Epithelial cell of proximal tubule (primary cell): ENCODE measurements around the gene MESD. TPM values are rescaled to one million over a fixed set of nuclear protein-coding genes. Genes with fewer than 3 reads are reported as not detected.

Source experiments
- DNase-seq: peaks from one replicate; pipeline ENCODE4 v3.0.0-alpha.2; 2011; ENCODE audit warnings: low read depth
- H3K4me3 ChIP-seq: 2 replicates; pipeline ENCODE4 v1.5.1; 2011; ENCODE audit warnings: low read depth, mild to moderate bottlenecking, low read length
- total RNA-seq: library from RNA; depleted of rRNA; stranded (reverse); fragments of >200 nt; gene quantifications from 2 replicates; pipeline ENCODE4 v1.2.3, GENCODE V29; 2015
- TF ChIP-seq, protein P1 (sequence below): conservative IDR thresholded peaks from 2 replicates; pipeline ENCODE4 v1.5.1; 2012; ENCODE audit warnings: low read depth, mild to moderate bottlenecking, low read length

Gene MESD
- total RNA-seq, 1 donor from 2014 or later = 27.0 TPM

DNA sequence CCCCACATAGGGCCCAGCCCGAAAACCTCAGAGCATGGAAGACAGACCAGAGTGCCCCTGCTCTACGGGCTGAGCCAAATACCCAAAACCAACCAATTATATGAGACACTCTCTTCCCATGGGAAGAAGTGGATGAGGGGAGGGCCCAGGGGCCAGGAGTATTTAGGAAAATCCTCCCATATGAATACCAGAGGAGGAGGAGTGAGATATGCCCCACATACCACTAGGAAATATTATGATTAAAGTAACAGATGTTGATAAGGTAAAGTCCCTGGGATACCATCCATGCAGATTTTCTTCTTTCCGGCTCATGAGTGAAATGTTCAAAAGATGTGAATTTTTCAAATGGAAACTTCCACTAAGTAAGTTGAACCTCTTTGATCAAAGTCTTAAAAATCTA is 50.4 kb downstream of the MESD start:
- no peak overlapping the region for H3K4me3 ChIP-seq
- DNase-seq = no peak
- TF ChIP-seq, protein P1, sequence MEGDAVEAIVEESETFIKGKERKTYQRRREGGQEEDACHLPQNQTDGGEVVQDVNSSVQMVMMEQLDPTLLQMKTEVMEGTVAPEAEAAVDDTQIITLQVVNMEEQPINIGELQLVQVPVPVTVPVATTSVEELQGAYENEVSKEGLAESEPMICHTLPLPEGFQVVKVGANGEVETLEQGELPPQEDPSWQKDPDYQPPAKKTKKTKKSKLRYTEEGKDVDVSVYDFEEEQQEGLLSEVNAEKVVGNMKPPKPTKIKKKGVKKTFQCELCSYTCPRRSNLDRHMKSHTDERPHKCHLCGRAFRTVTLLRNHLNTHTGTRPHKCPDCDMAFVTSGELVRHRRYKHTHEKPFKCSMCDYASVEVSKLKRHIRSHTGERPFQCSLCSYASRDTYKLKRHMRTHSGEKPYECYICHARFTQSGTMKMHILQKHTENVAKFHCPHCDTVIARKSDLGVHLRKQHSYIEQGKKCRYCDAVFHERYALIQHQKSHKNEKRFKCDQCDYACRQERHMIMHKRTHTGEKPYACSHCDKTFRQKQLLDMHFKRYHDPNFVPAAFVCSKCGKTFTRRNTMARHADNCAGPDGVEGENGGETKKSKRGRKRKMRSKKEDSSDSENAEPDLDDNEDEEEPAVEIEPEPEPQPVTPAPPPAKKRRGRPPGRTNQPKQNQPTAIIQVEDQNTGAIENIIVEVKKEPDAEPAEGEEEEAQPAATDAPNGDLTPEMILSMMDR = no peak

DNA sequence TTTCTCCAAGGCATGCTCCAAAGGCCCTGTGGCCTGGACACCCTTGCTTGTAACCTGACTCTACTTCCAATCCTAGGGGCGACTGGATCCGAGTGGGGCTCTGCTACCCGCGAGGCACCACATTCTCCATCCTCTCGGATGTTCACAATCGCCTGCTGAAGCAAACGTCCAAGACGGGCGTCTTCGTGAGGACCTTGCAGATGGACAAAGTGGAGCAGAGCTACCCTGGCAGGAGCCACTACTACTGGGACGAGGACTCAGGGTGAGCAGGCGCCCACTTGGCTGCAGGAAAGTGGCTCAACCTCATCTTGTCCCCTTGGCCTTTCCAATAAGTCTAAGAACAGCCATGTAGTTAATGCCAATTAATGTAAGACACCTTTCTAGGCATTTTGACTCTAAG is 51.9 kb downstream of the MESD start:
- no peak for DNase-seq

DNA sequence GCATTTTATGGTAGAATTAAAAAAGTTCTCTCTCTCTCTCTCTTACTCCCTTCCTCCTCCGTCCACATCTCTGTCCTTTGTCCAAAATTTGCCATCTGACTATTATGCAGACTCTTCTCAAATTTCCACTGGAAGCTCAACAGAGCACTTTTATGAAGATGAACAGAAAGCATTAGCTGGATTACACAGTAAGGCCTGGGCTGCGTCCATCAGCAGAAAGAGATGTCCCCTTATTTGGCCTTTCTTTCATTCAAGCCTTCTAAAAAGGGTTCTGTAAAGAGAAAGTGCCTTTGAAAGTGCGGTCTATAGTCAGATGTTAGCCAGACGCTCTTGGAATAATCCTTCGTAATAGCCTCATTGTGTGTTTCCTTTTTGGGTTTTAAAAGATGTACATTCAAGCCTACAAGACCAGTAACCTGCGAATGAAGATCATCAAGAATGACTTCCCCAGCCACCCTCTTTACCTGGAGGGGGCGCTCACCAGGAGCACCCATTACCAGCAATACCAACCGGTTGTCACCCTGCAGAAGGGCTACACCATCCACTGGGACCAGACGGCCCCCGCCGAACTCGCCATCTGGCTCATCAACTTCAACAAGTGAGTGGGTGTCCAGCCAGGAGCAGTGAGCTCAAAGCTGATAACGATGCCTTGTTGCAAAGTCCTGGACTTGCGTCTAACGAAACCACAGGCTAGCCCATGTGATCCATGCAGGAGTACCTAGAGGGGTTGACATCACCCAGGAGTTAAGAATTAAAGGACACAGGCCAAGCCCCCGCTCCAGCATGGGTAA is 53.1 kb downstream of the MESD start:
- no peak overlapping the region for H3K4me3 ChIP-seq
- DNase-seq = no peak
- TF ChIP-seq, protein P1 = no peak

More for the DNA sequence above, 51.9 kb downstream of the MESD start:
- TF ChIP-seq, protein P1 = no peak
- no peak overlapping the region for H3K4me3 ChIP-seq

DNA sequence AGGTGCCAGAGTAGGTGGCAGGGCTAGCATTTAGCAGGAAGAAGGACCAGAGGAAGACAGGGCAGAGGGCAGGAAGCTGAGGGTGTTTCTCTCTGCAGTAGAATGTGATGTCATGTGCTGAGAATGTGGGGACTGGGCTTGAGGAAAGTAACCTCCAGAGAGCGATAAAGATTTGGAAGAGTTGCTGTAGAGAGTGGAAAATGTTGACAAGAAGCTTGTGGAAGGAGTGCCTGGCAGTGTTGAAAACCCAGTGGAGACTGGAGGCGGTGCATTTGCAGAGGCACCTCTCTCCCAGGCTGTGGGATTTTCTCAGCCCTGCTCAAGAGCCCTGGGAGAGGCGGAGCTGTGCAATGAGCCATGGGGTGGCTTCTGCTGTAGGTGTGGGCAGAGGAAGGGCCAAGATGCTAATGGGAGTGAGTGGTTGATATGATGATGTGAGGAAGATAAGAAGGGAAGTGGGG is 54.8 kb downstream of the MESD start:
- peak; percentile 9 for DNase-seq
- TF ChIP-seq, protein P1 = no peak
- H3K4me3 ChIP-seq = no peak overlapping the region

DNA sequence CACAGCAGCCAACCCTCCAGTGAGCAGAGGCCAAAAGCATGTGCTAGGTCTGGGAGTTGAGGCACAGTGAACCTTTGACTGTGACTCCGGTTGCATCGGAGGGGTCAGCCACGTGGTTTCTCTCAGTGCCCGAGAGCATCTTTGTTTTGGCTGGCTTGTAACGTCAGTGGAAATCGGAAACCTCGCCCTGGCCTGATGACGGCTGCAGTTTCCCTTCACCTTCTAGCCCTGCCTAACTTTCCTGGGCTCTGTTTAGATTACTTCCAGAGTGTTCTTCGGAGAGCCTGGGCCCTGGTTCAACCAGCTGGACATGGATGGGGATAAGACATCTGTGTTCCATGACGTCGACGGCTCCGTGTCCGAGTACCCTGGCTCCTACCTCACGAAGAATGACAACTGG is 56.6 kb downstream of the MESD start:
- no peak for DNase-seq
- no peak overlapping the region for H3K4me3 ChIP-seq
- TF ChIP-seq, protein P1 = no peak

DNA sequence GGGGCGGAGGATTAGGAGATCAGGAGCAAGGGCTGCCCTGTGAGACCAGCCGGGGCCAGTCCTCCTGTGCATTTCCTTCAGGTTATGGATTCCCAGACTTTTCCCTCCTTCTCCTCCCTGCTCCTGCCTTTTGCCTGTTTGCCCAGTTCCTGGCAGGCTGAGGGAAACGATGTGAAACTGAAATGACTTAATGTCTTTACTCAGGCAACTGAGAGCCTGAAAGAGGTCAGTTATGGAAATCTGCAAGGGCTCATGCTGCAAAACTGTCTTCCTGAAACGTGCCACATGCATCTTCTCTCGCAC is 57.2 kb downstream of the MESD start:
- DNase-seq = no peak
- no peak overlapping the region for H3K4me3 ChIP-seq
- TF ChIP-seq, protein P1 = no peak
